Stimulated activated naive B cell treated with anti-CD40 and anti-IgM and Interleukin-4, amounts not matched to agents 10 μg/mL and 1 μg/mL and 100 μg/mL, for 72 hours (primary cell): ENCODE measurements around the gene WDR64.

Source experiments
- ATAC-seq, 2 donors: fragments of 150-1000 bp; cut with Tn5 transposase; replicated peaks; 2 replicates each; pipeline ENCODE4 v1.10.0; 2021; ENCODE audit warnings: moderate library complexity in 1 of 2
- DNase-seq: peaks from one replicate; pipeline ENCODE4 v3.0.0; 2021
- H3K27ac Mint-ChIP-seq: one replicate; pipeline ENCODE4 v1.8.0; 2022; ENCODE audit warnings: mild to moderate bottlenecking, mixed read lengths
- H3K27me3 Mint-ChIP-seq, 2 donors: one replicate each; pipeline ENCODE4 v1.8.0; 2022; ENCODE audit warnings: mixed read lengths in 2 of 2
- H3K36me3 Mint-ChIP-seq, 2 donors: one replicate each; pipeline ENCODE4 v1.8.0; 2022; ENCODE audit warnings: mixed read lengths in 2 of 2, mild to moderate bottlenecking in 1 of 2
- H3K4me1 Mint-ChIP-seq, 2 donors: one replicate each; pipeline ENCODE4 v1.8.0; 2022; ENCODE audit warnings: mixed read lengths in 2 of 2, mild to moderate bottlenecking in 1 of 2
- H3K4me3 Mint-ChIP-seq, 2 donors: one replicate each; pipeline ENCODE4 v1.8.0; 2022; ENCODE audit warnings: mild to moderate bottlenecking in 2 of 2, mixed read lengths in 2 of 2, moderate library complexity in 1 of 2
- H3K9me3 Mint-ChIP-seq, 2 donors: one replicate each; pipeline ENCODE4 v1.8.0; 2022; ENCODE audit warnings: mixed read lengths in 2 of 2, mild to moderate bottlenecking in 1 of 2

The WDR64 gene

DNA sequence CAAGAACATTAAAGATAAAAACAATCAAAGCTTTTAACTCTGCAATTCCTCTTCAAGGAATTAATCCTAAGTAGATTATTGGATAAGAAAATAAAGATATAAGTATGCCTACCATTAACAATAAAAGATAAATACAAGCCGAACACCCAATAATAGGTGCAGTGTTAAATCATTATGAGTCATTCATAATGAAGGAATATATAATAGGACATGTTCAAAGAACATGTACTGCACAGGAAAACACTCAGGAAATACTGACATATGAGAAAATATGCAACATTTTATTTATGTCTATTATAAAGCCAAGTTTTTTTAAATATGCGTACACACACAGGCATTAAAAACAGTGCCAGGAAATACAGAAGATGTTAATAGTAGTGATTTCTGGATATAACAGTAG, 184.9 kb downstream of the WDR64 start:
- no peaks in the 10 kb centered on the region for H3K9me3 Mint-ChIP-seq
- H3K36me3 Mint-ChIP-seq: no peaks in the 10 kb centered on the region
- no peak for DNase-seq
- H3K4me3 Mint-ChIP-seq: no peak overlapping the region
- peaks cover 0 to 6% of the 10 kb centered on the region in 2 donors for H3K27me3 Mint-ChIP-seq
- H3K27ac Mint-ChIP-seq: no peak overlapping the region
- ATAC-seq: no peak
- H3K4me1 Mint-ChIP-seq: peaks cover 12 to 30% of the 10 kb centered on the region in 2 donors

DNA sequence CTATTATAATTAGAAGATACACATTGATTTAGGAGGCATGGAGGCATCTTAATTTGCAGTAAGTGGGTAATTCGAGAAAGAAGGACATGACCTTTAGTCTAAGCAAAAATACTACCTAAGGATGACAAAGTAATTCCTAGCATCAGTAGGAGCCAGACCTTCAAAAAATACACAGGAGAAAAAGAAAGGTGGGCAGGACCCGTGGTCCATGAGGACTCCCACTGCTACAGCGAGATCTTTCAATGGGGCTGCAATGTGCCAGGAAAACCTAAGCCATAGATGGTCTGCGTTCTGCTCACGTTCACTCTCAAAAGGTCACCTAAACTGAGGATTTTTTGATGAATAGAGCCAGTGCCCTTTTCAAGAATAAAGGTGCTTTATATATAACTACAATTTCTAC, 185.3 kb downstream of the WDR64 start:
- peaks cover 0 to 1% of the 10 kb centered on the region in 2 donors for H3K27me3 Mint-ChIP-seq
- H3K36me3 Mint-ChIP-seq: no peaks in the 10 kb centered on the region
- H3K4me3 Mint-ChIP-seq: no peak overlapping the region
- no peak for DNase-seq
- H3K4me1 Mint-ChIP-seq: peaks cover 12 to 30% of the 10 kb centered on the region in 2 donors
- H3K27ac Mint-ChIP-seq: no peak overlapping the region
- H3K9me3 Mint-ChIP-seq: no peaks in the 10 kb centered on the region
- ATAC-seq: no peak

DNA sequence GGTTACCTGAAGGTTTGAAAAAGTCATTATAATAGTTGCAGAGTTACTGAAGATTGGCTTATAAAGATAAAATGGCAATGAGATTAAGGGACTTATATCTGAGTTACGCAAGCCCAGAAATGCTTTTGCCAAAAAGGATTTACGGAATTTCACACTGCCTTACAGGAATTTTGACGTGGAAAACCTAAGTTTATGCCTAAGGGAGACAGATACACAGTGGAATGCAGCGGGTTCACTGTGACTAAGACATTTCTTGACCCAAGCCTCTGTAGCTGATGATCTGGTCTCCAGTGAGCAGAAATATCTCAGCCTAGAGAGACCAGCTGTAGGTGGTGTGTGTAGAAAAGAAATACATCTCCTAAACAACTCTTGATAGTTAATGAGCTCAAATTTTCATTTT, 185.8 kb downstream of the WDR64 start:
- Mint-ChIP-seq H3K36me3 (no peaks in the 10 kb centered on the region), H3K4me1 (peaks cover 12 to 30% of the 10 kb centered on the region in 2 donors), H3K27me3 (no peaks in the 10 kb centered on the region), H3K27ac (no peak overlapping the region), H3K9me3 (no peaks in the 10 kb centered on the region), H3K4me3 (no peak overlapping the region)
- DNase-seq (no peak), ATAC-seq (no peak)

DNA sequence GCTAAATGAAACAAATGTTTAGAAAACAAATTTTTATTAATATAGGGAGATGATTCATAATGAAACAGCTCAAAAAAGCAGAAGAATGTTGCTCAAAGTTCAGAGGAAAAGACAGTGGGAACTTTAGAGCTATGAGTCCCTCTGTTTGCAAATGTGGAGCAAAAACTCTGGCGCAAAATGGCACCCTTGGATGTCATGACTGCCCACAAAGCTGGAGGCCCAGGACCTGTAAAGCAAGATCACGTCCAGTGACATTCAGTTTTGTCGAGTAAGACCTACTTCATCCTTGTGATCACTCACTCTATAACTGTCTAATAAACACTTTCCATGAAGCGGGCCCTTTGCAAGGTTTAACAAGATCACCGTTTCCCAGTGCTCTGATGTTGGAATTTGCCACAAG, 186.8 kb downstream of the WDR64 start:
- Mint-ChIP-seq H3K27ac (peak overlapping the region; percentile 85), H3K4me1 (peaks cover 12 to 30% of the 10 kb centered on the region in 2 donors), H3K27me3 (no peaks in the 10 kb centered on the region), H3K4me3 (no peak overlapping the region), H3K9me3 (no peaks in the 10 kb centered on the region), H3K36me3 (no peaks in the 10 kb centered on the region)
- ATAC-seq: peak; percentile 47 to 55
- DNase-seq: no peak

DNA sequence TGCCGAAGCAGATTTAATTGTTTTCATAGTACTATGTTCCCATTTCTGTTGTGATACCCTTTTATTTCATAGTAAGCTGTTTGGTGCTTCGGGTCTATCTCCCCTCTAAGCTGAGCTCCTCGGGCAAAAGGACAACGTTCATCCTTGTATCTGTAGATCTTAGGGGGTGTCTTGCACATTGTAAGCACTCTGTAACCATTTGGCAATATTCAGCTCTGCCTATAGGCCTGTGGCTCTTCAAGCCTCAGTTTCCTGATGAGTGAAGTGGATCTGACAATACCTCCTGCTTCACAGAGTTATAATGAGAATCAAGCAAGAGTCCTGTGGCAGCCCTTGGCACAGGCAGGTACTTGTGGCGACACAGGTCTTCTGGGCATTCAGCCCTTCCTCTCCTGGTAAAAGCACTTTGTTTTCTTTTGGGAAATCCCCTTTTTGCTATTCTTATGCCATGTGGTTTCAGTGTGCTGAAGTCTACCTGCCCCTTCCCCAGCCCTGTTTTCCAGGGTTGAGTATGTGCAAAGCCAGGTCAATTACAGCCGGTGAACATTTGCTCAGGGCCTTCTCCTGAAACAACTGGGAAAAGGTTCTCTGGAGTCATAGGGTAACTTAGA, 187.4 kb downstream of the WDR64 start:
- no peaks in the 10 kb centered on the region for H3K9me3 Mint-ChIP-seq
- peak overlapping the region; percentile 25 to 55 for H3K4me3 Mint-ChIP-seq
- H3K27me3 Mint-ChIP-seq: no peaks in the 10 kb centered on the region
- peak overlapping the region; percentile 85 for H3K27ac Mint-ChIP-seq
- no peaks in the 10 kb centered on the region for H3K36me3 Mint-ChIP-seq
- DNase-seq (no peak), ATAC-seq (peak; percentile 83 to 93)
- H3K4me1 Mint-ChIP-seq: peaks cover 12 to 30% of the 10 kb centered on the region in 2 donors

DNA sequence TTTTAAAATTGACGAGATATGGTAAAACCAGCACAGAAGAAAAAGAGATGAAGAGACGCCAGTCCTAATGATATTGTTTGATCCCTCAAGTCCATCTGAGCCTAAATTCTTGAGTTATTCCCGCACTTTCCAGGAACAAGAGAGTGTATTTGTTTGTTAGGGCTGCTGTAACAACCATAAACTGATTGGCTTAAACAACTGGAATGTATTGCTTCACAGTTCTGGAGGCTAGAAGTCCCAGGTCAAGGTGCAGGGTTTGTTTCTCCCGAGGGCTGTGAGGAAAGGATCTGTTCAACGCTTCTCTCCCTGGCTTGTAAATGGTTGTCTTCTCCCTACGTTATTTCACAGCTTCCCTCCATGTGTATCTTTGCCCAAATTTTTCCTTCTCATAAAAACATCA, 188.1 kb downstream of the WDR64 start:
- Mint-ChIP-seq H3K4me1 (peaks cover 12 to 34% of the 10 kb centered on the region in 2 donors), H3K27ac (no peak overlapping the region), H3K27me3 (no peaks in the 10 kb centered on the region), H3K36me3 (no peaks in the 10 kb centered on the region), H3K9me3 (no peaks in the 10 kb centered on the region), H3K4me3 (no peak overlapping the region)
- DNase-seq (no peak), ATAC-seq (no peak)

DNA sequence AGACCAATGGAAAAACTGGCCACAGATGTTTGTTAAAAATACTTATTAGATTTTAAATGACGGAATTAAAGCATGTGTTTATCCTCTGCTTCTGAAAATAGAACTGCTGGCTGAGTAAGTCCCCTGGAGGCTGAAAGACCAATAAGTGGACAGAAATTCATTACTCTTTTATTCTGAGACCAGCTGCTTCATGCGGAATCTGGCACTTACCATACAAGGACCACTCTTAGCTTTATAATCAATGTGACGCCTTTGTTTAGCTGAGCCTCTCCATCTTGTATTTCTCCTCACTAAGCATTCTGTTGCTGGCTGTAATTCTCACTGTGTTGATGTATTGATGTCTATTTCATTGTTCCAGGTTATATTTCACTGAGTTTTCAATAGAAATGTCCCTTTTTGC, 189.6 kb downstream of the WDR64 start:
- Mint-ChIP-seq H3K9me3 (no peaks in the 10 kb centered on the region), H3K27me3 (no peaks in the 10 kb centered on the region), H3K4me1 (peaks cover 12 to 34% of the 10 kb centered on the region in 2 donors), H3K27ac (no peak overlapping the region), H3K4me3 (no peak overlapping the region), H3K36me3 (no peaks in the 10 kb centered on the region)
- ATAC-seq (no peak), DNase-seq (no peak)

DNA sequence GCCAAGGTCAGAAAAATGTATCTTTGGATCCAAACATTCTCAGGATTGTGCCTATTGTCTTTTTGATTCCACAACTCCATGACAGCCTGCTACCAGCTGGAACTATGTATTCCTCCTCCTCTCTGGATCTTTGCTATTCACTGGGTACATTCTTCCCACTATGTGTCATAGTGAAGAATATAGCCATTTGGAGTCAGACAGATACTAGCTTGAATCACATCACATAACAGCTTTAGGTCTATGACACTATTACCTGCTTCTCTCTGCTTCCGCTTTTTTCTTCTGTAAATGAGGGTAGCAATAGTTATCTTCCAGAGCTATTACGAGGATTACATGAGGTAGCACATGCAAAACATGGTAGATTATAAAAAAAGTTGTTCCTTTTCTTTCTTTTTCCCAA, 190.5 kb downstream of the WDR64 start:
- no peak for DNase-seq
- H3K36me3 Mint-ChIP-seq: no peaks in the 10 kb centered on the region
- H3K4me3 Mint-ChIP-seq: no peak overlapping the region
- H3K27me3 Mint-ChIP-seq: no peaks in the 10 kb centered on the region
- H3K9me3 Mint-ChIP-seq: no peaks in the 10 kb centered on the region
- ATAC-seq: no peak
- peaks cover 14 to 38% of the 10 kb centered on the region in 2 donors for H3K4me1 Mint-ChIP-seq
- H3K27ac Mint-ChIP-seq: no peak overlapping the region

DNA sequence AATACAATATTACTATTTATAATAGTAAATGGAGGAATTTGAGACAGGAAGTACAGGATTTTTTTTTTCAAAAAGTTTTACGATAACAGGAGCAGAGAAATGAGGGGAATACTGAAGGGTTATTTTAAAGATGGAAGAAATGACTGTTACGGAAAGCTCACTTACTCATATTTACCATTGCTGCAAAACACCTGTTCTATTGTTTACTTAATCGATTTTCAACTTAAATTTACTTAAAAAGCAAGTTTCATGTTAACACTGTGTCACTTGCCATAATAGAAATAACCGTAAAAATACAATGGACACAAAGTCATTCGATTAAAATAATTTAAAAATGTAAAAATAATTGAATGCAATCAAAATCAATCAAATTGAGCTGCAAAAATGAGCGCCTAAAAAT, 192.5 kb downstream of the WDR64 start:
- H3K36me3 Mint-ChIP-seq: peaks cover 6 to 12% of the 10 kb centered on the region in 2 donors
- DNase-seq: no peak
- no peaks in the 10 kb centered on the region for H3K9me3 Mint-ChIP-seq
- no peaks in the 10 kb centered on the region for H3K27me3 Mint-ChIP-seq
- peaks cover 16 to 39% of the 10 kb centered on the region in 2 donors for H3K4me1 Mint-ChIP-seq
- no peak for ATAC-seq
- no peak overlapping the region for H3K27ac Mint-ChIP-seq
- H3K4me3 Mint-ChIP-seq: no peak overlapping the region

DNA sequence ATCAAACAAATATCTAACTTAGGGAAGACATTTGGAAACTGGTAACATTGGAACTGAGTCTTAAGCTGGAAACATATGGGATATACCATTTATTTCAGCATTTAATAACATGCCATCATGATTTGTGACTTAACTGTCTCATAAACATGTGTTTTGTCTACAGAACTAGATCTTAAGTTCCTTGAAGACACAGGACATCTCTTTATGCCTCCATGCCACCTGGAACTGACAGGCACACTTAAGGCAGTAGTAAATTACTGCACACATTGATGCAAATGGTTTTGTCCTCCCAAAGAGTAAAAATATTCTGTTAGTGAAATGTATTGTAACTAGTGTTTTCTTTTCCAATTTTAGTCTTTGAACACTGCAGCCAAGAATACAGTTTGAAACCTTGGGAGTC, 194.3 kb downstream of the WDR64 start:
- H3K27me3 Mint-ChIP-seq: no peaks in the 10 kb centered on the region
- no peak overlapping the region for H3K27ac Mint-ChIP-seq
- H3K9me3 Mint-ChIP-seq: no peaks in the 10 kb centered on the region
- peaks cover 8 to 12% of the 10 kb centered on the region in 2 donors for H3K36me3 Mint-ChIP-seq
- no peak overlapping the region for H3K4me3 Mint-ChIP-seq
- ATAC-seq: no peak
- peaks cover 11 to 29% of the 10 kb centered on the region in 2 donors for H3K4me1 Mint-ChIP-seq
- no peak for DNase-seq

DNA sequence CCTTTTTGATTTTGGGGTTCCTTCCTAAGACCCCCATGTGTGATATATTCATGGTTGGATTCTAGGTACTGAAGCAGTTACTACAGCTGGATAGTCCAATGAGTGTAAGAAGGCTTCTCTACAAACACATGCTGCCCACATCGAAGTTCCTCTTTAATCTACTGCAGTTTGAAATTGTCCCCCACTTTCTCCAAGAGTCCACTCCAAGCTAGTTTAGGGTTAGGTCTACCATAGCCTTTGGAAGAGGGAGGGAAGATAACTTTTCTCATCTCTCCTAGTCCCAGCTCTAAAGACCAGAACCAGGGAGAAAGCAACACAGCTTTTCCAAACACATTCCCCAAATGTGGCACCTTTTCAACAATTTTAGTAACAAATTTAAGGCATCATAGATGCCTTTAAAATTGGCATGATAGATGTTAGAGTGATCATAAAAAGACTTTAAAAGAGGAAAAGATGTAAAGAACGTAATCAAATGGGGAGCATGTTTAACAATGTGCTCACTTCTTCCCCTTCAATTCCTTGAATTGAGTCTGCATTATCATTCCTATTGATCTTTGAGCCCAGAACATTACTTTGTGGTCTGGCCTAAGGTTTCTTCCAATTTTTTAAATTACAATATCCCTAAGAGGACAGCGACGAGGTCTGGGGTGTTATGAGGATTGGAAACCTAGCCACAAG, 194.9 kb downstream of the WDR64 start:
- no peak for ATAC-seq
- no peak for DNase-seq
- H3K36me3 Mint-ChIP-seq: peaks cover 8 to 12% of the 10 kb centered on the region in 2 donors
- peak overlapping the region; percentile 100 for H3K27ac Mint-ChIP-seq
- peaks cover 11 to 29% of the 10 kb centered on the region in 2 donors for H3K4me1 Mint-ChIP-seq
- H3K27me3 Mint-ChIP-seq: no peaks in the 10 kb centered on the region
- H3K9me3 Mint-ChIP-seq: no peaks in the 10 kb centered on the region
- peak overlapping the region; percentile 99 for H3K4me3 Mint-ChIP-seq

DNA sequence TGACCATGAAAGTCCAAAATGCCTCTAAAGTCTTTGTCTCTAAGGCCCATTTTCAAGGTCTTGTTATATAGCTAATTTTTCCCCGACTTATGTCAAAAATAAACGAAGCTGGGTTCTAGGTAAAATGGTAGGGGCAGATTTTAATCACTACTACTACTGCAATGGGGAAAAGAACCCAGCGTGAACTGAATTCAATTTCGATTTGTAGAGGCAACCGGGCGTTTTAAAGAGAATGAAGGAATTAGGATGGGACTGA, 195.4 kb downstream of the WDR64 start:
- Mint-ChIP-seq H3K9me3 (no peaks in the 10 kb centered on the region), H3K27ac (peak overlapping the region; percentile 100), H3K27me3 (no peaks in the 10 kb centered on the region), H3K4me3 (peak overlapping the region; percentile 99), H3K36me3 (peaks cover 8 to 12% of the 10 kb centered on the region in 2 donors), H3K4me1 (peaks cover 11 to 29% of the 10 kb centered on the region in 2 donors)
- ATAC-seq (no peak), DNase-seq (no peak)

DNA sequence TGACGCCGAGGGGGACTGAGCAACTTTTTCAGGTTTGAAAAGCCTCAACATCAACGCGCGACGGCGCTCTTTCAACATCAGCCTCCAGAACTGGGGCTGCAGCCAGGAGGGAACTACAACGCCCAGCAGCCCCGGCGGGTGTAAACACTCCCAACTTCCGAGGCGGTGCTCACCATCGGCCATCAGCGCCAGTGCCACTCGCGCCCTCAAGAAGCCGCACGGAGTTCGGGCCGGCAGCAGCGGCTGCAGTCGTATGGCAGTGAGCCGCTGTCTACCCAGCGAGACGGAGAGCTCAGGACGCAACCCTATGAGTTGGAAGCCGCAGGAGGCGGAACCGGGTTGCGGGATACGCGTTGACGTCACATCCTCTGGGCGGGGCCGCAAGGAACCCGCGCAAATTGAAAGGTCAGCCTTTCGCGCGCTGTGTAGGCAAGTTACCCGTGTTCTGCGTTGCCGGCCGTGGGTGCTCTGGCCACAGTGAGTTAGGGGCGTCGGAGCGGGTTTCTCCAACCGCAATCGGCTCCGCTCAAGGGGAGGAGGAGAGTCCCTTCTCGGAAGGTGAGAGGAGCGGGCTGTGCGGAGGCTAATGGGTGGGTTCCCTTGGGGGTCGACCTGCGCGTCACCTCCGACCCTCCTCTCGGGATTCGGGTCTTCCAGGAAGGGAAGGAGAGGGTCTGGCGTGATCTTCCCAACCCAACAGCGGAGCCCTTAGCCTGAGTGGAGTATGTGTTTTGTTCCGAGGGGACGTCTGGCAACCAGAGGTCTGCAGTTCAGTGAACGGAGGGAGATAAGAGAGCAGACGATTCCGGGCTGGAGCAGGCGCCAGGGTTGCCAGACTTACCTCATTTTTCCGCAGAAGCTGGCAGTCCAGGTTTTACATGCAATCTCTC, 196.0 kb downstream of the WDR64 start, which contains the start of gene EXO1:
Gene EXO1 (plus strand): TSS at position 409 of the 890 bp plus-strand sequence. CDS start 2,222 bp downstream, outside the sequence.
- H3K36me3 Mint-ChIP-seq: peaks cover 8 to 12% of the 10 kb centered on the region in 2 donors
- ATAC-seq (peak; percentile 96 to 97), DNase-seq (peak; percentile 87)
- peak within 1 kb of the TSS; percentile 100 for H3K27ac Mint-ChIP-seq
- H3K4me3 Mint-ChIP-seq: peak within 1 kb of the TSS; percentile 99
- no peaks in the 10 kb centered on the region for H3K9me3 Mint-ChIP-seq
- no peaks in the 10 kb centered on the region for H3K27me3 Mint-ChIP-seq
- H3K4me1 Mint-ChIP-seq: peaks cover 11 to 29% of the 10 kb centered on the region in 2 donors

DNA sequence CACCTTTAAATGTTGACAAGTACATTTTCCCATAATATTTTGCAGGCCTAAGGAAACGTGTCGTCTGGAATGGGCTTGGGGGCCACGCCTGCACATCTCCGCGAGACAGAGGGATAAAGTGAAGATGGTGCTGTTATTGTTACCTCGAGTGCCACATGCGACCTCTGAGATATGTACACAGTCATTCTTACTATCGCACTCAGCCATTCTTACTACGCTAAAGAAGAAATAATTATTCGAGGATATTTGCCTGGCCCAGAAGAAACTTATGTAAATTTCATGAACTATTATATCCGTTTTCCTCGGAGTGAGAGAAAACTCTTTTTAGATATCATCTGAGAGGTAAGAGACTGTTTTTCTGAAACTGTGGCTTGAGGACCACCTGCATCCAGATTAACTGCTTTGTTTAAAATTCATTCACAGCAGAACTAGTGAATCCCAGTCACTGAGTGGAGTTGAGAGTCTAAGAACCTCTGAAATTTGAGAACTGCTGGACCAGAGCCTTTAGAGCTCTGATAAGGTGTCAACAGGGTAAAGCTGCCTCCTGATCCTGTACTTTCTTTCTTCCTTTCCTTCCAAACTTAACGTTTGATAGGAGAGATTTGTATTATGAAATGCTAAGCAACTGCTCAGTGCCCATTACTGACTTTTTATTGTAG, 196.7 kb downstream of the WDR64 start:
- ATAC-seq (no peak), DNase-seq (no peak)
- H3K9me3 Mint-ChIP-seq: no peaks in the 10 kb centered on the region
- peak overlapping the region; percentile 99 for H3K4me3 Mint-ChIP-seq
- H3K27ac Mint-ChIP-seq: peak overlapping the region; percentile 100
- peaks cover 11 to 29% of the 10 kb centered on the region in 2 donors for H3K4me1 Mint-ChIP-seq
- H3K27me3 Mint-ChIP-seq: no peaks in the 10 kb centered on the region
- peaks cover 11 to 18% of the 10 kb centered on the region in 2 donors for H3K36me3 Mint-ChIP-seq
